HG03565 (cell line): ENCODE data around the gene BBS9.
"Not testable (repeated sequence)": the region's sequence is repeated elsewhere in the genome, so short reads cannot be mapped to it uniquely, and the experiment has no call there.

ENCODE experiments used
- ATAC-seq: cut with Tn5 transposase; IDR thresholded peaks from one replicate; pipeline ENCODE4 v1.9.1; 2021; ENCODE audit warnings: mild to moderate bottlenecking, moderate library complexity; ENCODE audit not compliant: unreplicated experiment

BBS9 gene

GRCh38 chr7:33271839-33272371 lies 142.5 kb downstream of the BBS9 start:
- not testable (repeated sequence) for ATAC-seq

GRCh38 chr7:33273356-33273755 lies 144.0 kb downstream of the BBS9 start:
- ATAC-seq: no peak

- ATAC-seq: no peak
These were observed 147.0 kb downstream of the BBS9 start for GRCh38 chr7:33276325-33276724.

- ATAC-seq: no peak
These were observed 147.4 kb downstream of the BBS9 start for GRCh38 chr7:33276729-33277128.

- no peak for ATAC-seq
These were observed 148.7 kb downstream of the BBS9 start for GRCh38 chr7:33278095-33278494.

- ATAC-seq: no peak
These were observed 157.1 kb downstream of the BBS9 start for GRCh38 chr7:33286501-33286900.

- no peak for ATAC-seq
These were observed 158.4 kb downstream of the BBS9 start for GRCh38 chr7:33287738-33288137.

- ATAC-seq: no peak
These were observed 169.5 kb downstream of the BBS9 start for GRCh38 chr7:33298848-33299247.

GRCh38 chr7:33299425-33299824 lies 170.1 kb downstream of the BBS9 start:
- ATAC-seq: no peak

- no peak for ATAC-seq
These were observed 170.8 kb downstream of the BBS9 start for GRCh38 chr7:33300131-33300530.

- ATAC-seq: no peak
These were observed 171.4 kb downstream of the BBS9 start for GRCh38 chr7:33300742-33301141.

- not testable (repeated sequence) for ATAC-seq
These were observed 174.7 kb downstream of the BBS9 start for GRCh38 chr7:33303978-33304557.

GRCh38 chr7:33307205-33307604 lies 177.8 kb downstream of the BBS9 start:
- ATAC-seq: no peak

GRCh38 chr7:33310546-33310945 lies 181.2 kb downstream of the BBS9 start:
- ATAC-seq: no peak

- ATAC-seq: no peak
These were observed 196.6 kb downstream of the BBS9 start for GRCh38 chr7:33325754-33326484.

GRCh38 chr7:33326485-33326848 lies 197.1 kb downstream of the BBS9 start:
- ATAC-seq: no peak

GRCh38 chr7:33327427-33327826 lies 198.1 kb downstream of the BBS9 start:
- no peak for ATAC-seq

GRCh38 chr7:33334349-33334748 lies 205.0 kb downstream of the BBS9 start:
- ATAC-seq: no peak

GRCh38 chr7:33336820-33337219 lies 207.5 kb downstream of the BBS9 start:
- ATAC-seq: no peak

GRCh38 chr7:33339074-33339790 lies 209.9 kb downstream of the BBS9 start:
- no peak for ATAC-seq

GRCh38 chr7:33346055-33346454 lies 216.7 kb downstream of the BBS9 start:
- no peak for ATAC-seq

- no peak for ATAC-seq
These were observed 221.2 kb downstream of the BBS9 start for GRCh38 chr7:33350577-33350976.
